ENCODE data around the gene SPIB.

Gene SPIB

DNA sequence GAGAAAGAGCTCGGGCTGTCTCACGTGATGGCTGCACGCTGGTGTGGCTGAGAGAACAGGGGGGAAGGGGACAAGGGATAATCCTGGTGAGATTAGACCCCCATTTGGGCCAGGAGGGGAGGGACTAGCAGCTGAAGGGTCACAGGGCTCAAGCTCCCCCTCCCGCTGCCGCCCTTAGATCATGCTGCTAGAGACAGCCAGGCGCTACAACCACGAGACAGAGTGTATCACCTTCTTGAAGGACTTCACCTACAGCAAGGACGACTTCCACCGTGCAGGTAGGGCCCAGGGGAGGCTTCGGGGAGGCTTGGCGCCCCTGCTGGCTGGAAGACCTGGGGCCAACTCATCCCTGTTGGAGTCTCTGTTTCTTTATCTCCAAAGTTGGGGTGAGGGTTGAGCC, 39.1 kb upstream of the SPIB start:
- H3K27ac ChIP-seq (ENCODE audit: low read length, poor library complexity, severe bottlenecking) = no peak overlapping the region
- H2AFZ ChIP-seq (ENCODE audit: low read depth, low read length) = no peak overlapping the region
- H2BK5ac ChIP-seq (ENCODE audit: low read depth, low read length, poor library complexity, severe bottlenecking) = no peak overlapping the region
- peaks cover 2% of the 10 kb centered on the region for H3K4me1 ChIP-seq (ENCODE audit: control insufficient read depth, insufficient read depth, low read depth, low read length)
- H3K4me2 ChIP-seq (ENCODE audit: low read length, poor library complexity, severe bottlenecking) = no peak overlapping the region
- H2BK15ac ChIP-seq (ENCODE audit: low read depth, poor library complexity, severe bottlenecking) = no peak overlapping the region
- no peaks in the 10 kb centered on the region for H3K9me3 ChIP-seq (ENCODE audit: control insufficient read depth, low read length)
- WGBS = 97% methylated on average over 11 of the region's 11 CpGs
- no peak overlapping the region for H3K23ac ChIP-seq (ENCODE audit: low read length in 2 of 2)
- H4K91ac ChIP-seq (ENCODE audit: low read length) = no peak overlapping the region
- H3K14ac ChIP-seq (ENCODE audit: low read length in 2 of 2) = no peak overlapping the region
- no peak overlapping the region for H4K8ac ChIP-seq (ENCODE audit: low read length)
- no peak overlapping the region for H2BK120ac ChIP-seq (ENCODE audit: low read depth, low read length)
- no peaks in the 10 kb centered on the region for H3K27me3 ChIP-seq (ENCODE audit: control insufficient read depth in 1 of 2, insufficient read depth in 1 of 2, low read length in 2 of 2)
- H2BK12ac ChIP-seq (ENCODE audit: low read length in 2 of 2) = no peak overlapping the region
- no peak overlapping the region for H3K4ac ChIP-seq (ENCODE audit: low read depth in 1 of 2, low read length in 2 of 2)
- peaks cover 55 to 61% of the 10 kb centered on the region in 2 experiments for H3K36me3 ChIP-seq (ENCODE audit: control insufficient read depth in 1 of 2, insufficient read depth in 2 of 2, low read depth in 1 of 2, low read length in 2 of 2)
- H2AK5ac ChIP-seq (ENCODE audit: low read length, severe bottlenecking) = no peak overlapping the region
- H3K18ac ChIP-seq (ENCODE audit: low read depth in 1 of 2, low read length in 2 of 2) = no peak overlapping the region
- peaks cover 33% of the 10 kb centered on the region for H3K79me1 ChIP-seq (replicated peaks; ENCODE audit: low read length, poor library complexity, severe bottlenecking)
- H3K9ac ChIP-seq (ENCODE audit: low read length) = no peak overlapping the region
- H3K4me3 ChIP-seq (ENCODE audit: insufficient read depth in 1 of 2, low read depth in 1 of 2, low read length in 2 of 2) = no peak overlapping the region
- no peak for DNase-seq

GRCh38 chr19:50380137-50380536, 38.6 kb upstream of the SPIB start:
- H2AK5ac ChIP-seq (ENCODE audit: low read length, severe bottlenecking) = no peak overlapping the region
- no peak overlapping the region for H3K4me3 ChIP-seq (ENCODE audit: insufficient read depth in 1 of 2, low read depth in 1 of 2, low read length in 2 of 2)
- H3K9me3 ChIP-seq (ENCODE audit: control insufficient read depth, low read length) = no peaks in the 10 kb centered on the region
- H2BK120ac ChIP-seq (ENCODE audit: low read depth, low read length) = no peak overlapping the region
- H2BK12ac ChIP-seq (ENCODE audit: low read length in 2 of 2) = no peak overlapping the region
- H3K36me3 ChIP-seq (ENCODE audit: control insufficient read depth in 1 of 2, insufficient read depth in 2 of 2, low read depth in 1 of 2, low read length in 2 of 2) = peaks cover 55 to 61% of the 10 kb centered on the region in 2 experiments
- no peak for DNase-seq
- H3K4me1 ChIP-seq (ENCODE audit: control insufficient read depth, insufficient read depth, low read depth, low read length) = peaks cover 3% of the 10 kb centered on the region
- no peak overlapping the region for H3K4me2 ChIP-seq (ENCODE audit: low read length, poor library complexity, severe bottlenecking)
- H3K18ac ChIP-seq (ENCODE audit: low read depth in 1 of 2, low read length in 2 of 2) = no peak overlapping the region
- no peak overlapping the region for H4K8ac ChIP-seq (ENCODE audit: low read length)
- no peak overlapping the region for H3K4ac ChIP-seq (ENCODE audit: low read depth in 1 of 2, low read length in 2 of 2)
- WGBS = 97% methylated on average over 11 of the region's 11 CpGs
- H2BK5ac ChIP-seq (ENCODE audit: low read depth, low read length, poor library complexity, severe bottlenecking) = no peak overlapping the region
- H2AFZ ChIP-seq (ENCODE audit: low read depth, low read length) = no peak overlapping the region
- H3K79me1 ChIP-seq (replicated peaks; ENCODE audit: low read length, poor library complexity, severe bottlenecking) = peaks cover 34% of the 10 kb centered on the region
- H2BK15ac ChIP-seq (ENCODE audit: low read depth, poor library complexity, severe bottlenecking) = no peak overlapping the region
- H3K14ac ChIP-seq (ENCODE audit: low read length in 2 of 2) = no peak overlapping the region
- no peaks in the 10 kb centered on the region for H3K27me3 ChIP-seq (ENCODE audit: control insufficient read depth in 1 of 2, insufficient read depth in 1 of 2, low read length in 2 of 2)
- H3K9ac ChIP-seq (ENCODE audit: low read length) = no peak overlapping the region
- no peak overlapping the region for H4K91ac ChIP-seq (ENCODE audit: low read length)
- H3K23ac ChIP-seq (ENCODE audit: low read length in 2 of 2) = no peak overlapping the region
- H3K27ac ChIP-seq (ENCODE audit: low read length, poor library complexity, severe bottlenecking) = no peak overlapping the region

GRCh38 chr19:50380751-50381151, 38.0 kb upstream of the SPIB start:
- H4K8ac ChIP-seq (ENCODE audit: low read length) = no peak overlapping the region
- H3K4me3 ChIP-seq (ENCODE audit: insufficient read depth in 1 of 2, low read depth in 1 of 2, low read length in 2 of 2) = no peak overlapping the region
- H3K27me3 ChIP-seq (ENCODE audit: control insufficient read depth in 1 of 2, insufficient read depth in 1 of 2, low read length in 2 of 2) = no peaks in the 10 kb centered on the region
- H2BK15ac ChIP-seq (ENCODE audit: low read depth, poor library complexity, severe bottlenecking) = no peak overlapping the region
- peaks cover 37% of the 10 kb centered on the region for H3K79me1 ChIP-seq (replicated peaks; ENCODE audit: low read length, poor library complexity, severe bottlenecking)
- H2BK5ac ChIP-seq (ENCODE audit: low read depth, low read length, poor library complexity, severe bottlenecking) = no peak overlapping the region
- H3K14ac ChIP-seq (ENCODE audit: low read length in 2 of 2) = no peak overlapping the region
- H3K9me3 ChIP-seq (ENCODE audit: control insufficient read depth, low read length) = no peaks in the 10 kb centered on the region
- H3K18ac ChIP-seq (ENCODE audit: low read depth in 1 of 2, low read length in 2 of 2) = no peak overlapping the region
- no peak overlapping the region for H3K9ac ChIP-seq (ENCODE audit: low read length)
- no peak overlapping the region for H2BK12ac ChIP-seq (ENCODE audit: low read length in 2 of 2)
- H3K36me3 ChIP-seq (ENCODE audit: control insufficient read depth in 1 of 2, insufficient read depth in 2 of 2, low read depth in 1 of 2, low read length in 2 of 2) = peaks cover 55 to 61% of the 10 kb centered on the region in 2 experiments
- no peak overlapping the region for H2AFZ ChIP-seq (ENCODE audit: low read depth, low read length)
- no peak overlapping the region for H4K91ac ChIP-seq (ENCODE audit: low read length)
- no peak overlapping the region for H3K4ac ChIP-seq (ENCODE audit: low read depth in 1 of 2, low read length in 2 of 2)
- WGBS = 96% methylated on average over 8 of the region's 8 CpGs
- no peak overlapping the region for H2AK5ac ChIP-seq (ENCODE audit: low read length, severe bottlenecking)
- no peak for DNase-seq
- no peak overlapping the region for H2BK120ac ChIP-seq (ENCODE audit: low read depth, low read length)
- no peak overlapping the region for H3K23ac ChIP-seq (ENCODE audit: low read length in 2 of 2)
- H3K4me2 ChIP-seq (ENCODE audit: low read length, poor library complexity, severe bottlenecking) = no peak overlapping the region
- H3K27ac ChIP-seq (ENCODE audit: low read length, poor library complexity, severe bottlenecking) = no peak overlapping the region
- H3K4me1 ChIP-seq (ENCODE audit: control insufficient read depth, insufficient read depth, low read depth, low read length) = peaks cover 7% of the 10 kb centered on the region

GRCh38 chr19:50381881-50382729, 36.6 kb upstream of the SPIB start:
- Histone ChIP-seq H3K27ac (ENCODE audit: low read length, poor library complexity, severe bottlenecking) (no peak overlapping the region), H3K79me1 (replicated peaks; ENCODE audit: low read length, poor library complexity, severe bottlenecking) (peaks cover 39% of the 10 kb centered on the region), H3K36me3 (ENCODE audit: control insufficient read depth in 1 of 2, insufficient read depth in 2 of 2, low read depth in 1 of 2, low read length in 2 of 2) (peaks cover 55 to 66% of the 10 kb centered on the region in 2 experiments), H4K91ac (ENCODE audit: low read length) (no peak overlapping the region), H2AFZ (ENCODE audit: low read depth, low read length) (no peak overlapping the region), H2BK120ac (ENCODE audit: low read depth, low read length) (no peak overlapping the region), H3K4me3 (ENCODE audit: insufficient read depth in 1 of 2, low read depth in 1 of 2, low read length in 2 of 2) (no peak overlapping the region), H4K8ac (ENCODE audit: low read length) (no peak overlapping the region), H3K23ac (ENCODE audit: low read length in 2 of 2) (no peak overlapping the region), H2BK5ac (ENCODE audit: low read depth, low read length, poor library complexity, severe bottlenecking) (no peak overlapping the region), H2BK12ac (ENCODE audit: low read length in 2 of 2) (no peak overlapping the region), H3K4ac (ENCODE audit: low read depth in 1 of 2, low read length in 2 of 2) (no peak overlapping the region), H3K9ac (ENCODE audit: low read length) (no peak overlapping the region), H3K4me2 (ENCODE audit: low read length, poor library complexity, severe bottlenecking) (no peak overlapping the region), H3K18ac (ENCODE audit: low read depth in 1 of 2, low read length in 2 of 2) (no peak overlapping the region), H3K14ac (ENCODE audit: low read length in 2 of 2) (no peak overlapping the region), H2AK5ac (ENCODE audit: low read length, severe bottlenecking) (no peak overlapping the region), H3K27me3 (ENCODE audit: control insufficient read depth in 1 of 2, insufficient read depth in 1 of 2, low read length in 2 of 2) (no peaks in the 10 kb centered on the region), H2BK15ac (ENCODE audit: low read depth, poor library complexity, severe bottlenecking) (no peak overlapping the region), H3K4me1 (ENCODE audit: control insufficient read depth, insufficient read depth, low read depth, low read length) (peaks cover 7% of the 10 kb centered on the region), H3K9me3 (ENCODE audit: control insufficient read depth, low read length) (no peaks in the 10 kb centered on the region)
- DNase-seq = no peak
- WGBS = 98% methylated on average over 58 of the region's 58 CpGs

Data from mesenchymal stem cell (in vitro differentiated cells and primary cell).